ENCODE results near the gene POFUT2.

Gene POFUT2

DNA sequence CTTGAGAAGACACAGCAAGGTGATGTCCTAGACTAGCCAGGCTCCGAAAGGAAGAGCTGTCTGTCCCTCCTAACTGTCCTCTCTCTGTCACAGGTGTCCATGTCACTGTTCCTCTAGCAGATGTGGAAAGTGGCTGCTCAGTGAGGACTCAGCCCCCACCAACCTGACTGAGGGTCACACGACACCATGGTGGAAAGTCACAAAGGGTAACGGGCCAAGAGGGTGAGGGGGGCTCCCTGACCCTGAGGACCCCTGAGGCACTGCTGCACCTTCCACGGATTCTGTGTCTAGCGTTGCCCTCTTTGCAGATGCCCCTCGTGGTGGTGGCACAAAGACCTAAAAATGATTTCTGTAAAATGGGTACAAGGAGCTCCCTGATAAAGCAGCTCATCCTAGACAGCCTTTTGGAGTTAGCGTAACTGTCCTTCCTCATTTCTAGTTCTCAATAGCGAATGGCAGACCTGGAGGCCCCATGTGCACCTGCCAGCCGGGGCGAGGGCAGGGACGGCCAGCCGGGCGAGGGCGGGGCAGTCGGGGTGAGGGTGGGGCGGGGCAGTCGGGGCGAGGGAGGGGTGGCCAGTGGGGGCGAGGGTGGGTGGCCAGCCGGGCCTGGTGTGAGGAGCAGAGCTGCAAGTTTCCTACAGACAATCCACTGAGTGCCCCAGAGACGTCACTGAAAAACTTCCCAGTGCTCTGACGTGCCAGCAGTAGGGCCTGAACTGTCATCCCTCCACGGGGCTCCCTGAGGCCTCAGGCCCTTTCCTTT, 23.4 kb downstream of the POFUT2 start:
- DNase-seq (ENCODE audit: insufficient read length) (no peak), FAIRE-seq (no peak)
- no peak for TF ChIP-seq POLR2AphosphoS5 (IDR thresholded peaks at IDR 0.05; ENCODE audit: low read depth, low read length)
- no peak for TF ChIP-seq TAF1 (IDR thresholded peaks at IDR 0.05; ENCODE audit: borderline replicate concordance, low read depth, low read length)
- TF ChIP-seq POLR2A (IDR thresholded peaks at IDR 0.05; ENCODE audit: low read depth, low read length), result no peak

DNA sequence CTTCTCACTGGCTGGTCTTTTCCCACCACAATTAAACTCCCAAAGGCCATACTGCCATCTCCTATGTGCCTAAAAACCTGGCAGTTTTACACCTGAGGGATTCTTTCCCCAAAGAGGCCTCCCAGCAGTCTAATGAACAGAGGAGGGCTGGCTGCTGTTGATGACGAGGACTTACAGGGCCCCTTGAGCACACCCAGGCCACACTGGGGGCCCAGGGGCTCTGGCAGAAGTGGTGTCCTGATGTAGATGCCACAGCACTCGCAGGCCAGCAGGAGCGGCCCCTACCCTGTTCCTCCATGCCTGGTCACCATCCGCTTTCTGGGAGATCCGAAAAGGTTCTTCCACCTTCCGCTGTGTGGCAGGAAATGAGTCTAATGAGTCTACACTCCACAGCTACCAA, 24.2 kb downstream of the POFUT2 start:
- FAIRE-seq, result no peak
- TF ChIP-seq POLR2AphosphoS5 (IDR thresholded peaks at IDR 0.05; ENCODE audit: low read depth, low read length), result no peak
- TF ChIP-seq POLR2A (IDR thresholded peaks at IDR 0.05; ENCODE audit: low read depth, low read length), result no peak
- DNase-seq (ENCODE audit: insufficient read length), result no peak

- FAIRE-seq (no peak), DNase-seq (ENCODE audit: insufficient read length) (no peak)
- TF ChIP-seq POLR2A (IDR thresholded peaks at IDR 0.05; ENCODE audit: low read depth, low read length) (no peak), TAF1 (IDR thresholded peaks at IDR 0.05; ENCODE audit: borderline replicate concordance, low read depth, low read length) (no peak), POLR2AphosphoS5 (IDR thresholded peaks at IDR 0.05; ENCODE audit: low read depth, low read length) (no peak)
Observed at GRCh38 chr21:45262616-45263015, 25.1 kb downstream of the POFUT2 start.

DNA sequence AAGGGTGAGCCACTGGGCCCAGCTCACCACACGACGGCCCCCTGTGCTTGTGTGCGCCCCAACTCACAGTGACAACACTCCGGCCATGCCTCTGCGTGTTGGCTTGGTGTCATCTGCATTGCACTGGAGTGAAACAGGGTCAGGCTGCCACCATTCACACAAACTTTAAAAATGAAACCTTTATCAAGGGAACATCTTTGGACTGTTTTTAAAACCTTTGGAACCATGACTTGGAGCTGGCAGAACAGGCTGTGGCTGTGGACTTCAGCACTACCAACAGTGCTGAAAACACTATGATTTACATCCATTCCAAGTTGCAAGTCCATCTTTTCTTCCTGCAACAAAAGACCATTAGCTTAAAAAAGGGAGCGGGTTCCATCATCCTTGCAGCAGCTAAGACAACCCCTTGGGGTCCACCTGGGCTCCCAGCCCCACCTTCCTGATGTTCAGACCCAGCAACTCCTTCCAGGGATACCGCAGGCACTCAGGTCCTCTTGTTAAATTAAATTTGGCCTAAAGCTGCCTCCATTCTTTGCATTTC, 25.6 kb downstream of the POFUT2 start:
- TF ChIP-seq TAF1 (IDR thresholded peaks at IDR 0.05; ENCODE audit: borderline replicate concordance, low read depth, low read length), result no peak
- no peak for TF ChIP-seq POLR2AphosphoS5 (IDR thresholded peaks at IDR 0.05; ENCODE audit: low read depth, low read length)
- no peak for TF ChIP-seq POLR2A (IDR thresholded peaks at IDR 0.05; ENCODE audit: low read depth, low read length)
- DNase-seq (ENCODE audit: insufficient read length) (no peak), FAIRE-seq (no peak)

- DNase-seq (ENCODE audit: insufficient read length), result no peak
- TF ChIP-seq POLR2AphosphoS5 (IDR thresholded peaks at IDR 0.05; ENCODE audit: low read depth, low read length) (no peak), TAF1 (IDR thresholded peaks at IDR 0.05; ENCODE audit: borderline replicate concordance, low read depth, low read length) (no peak), POLR2A (IDR thresholded peaks at IDR 0.05; ENCODE audit: low read depth, low read length) (no peak)
- FAIRE-seq, result no peak
Observed at GRCh38 chr21:45261093-45261492, 26.6 kb downstream of the POFUT2 start.

DNA sequence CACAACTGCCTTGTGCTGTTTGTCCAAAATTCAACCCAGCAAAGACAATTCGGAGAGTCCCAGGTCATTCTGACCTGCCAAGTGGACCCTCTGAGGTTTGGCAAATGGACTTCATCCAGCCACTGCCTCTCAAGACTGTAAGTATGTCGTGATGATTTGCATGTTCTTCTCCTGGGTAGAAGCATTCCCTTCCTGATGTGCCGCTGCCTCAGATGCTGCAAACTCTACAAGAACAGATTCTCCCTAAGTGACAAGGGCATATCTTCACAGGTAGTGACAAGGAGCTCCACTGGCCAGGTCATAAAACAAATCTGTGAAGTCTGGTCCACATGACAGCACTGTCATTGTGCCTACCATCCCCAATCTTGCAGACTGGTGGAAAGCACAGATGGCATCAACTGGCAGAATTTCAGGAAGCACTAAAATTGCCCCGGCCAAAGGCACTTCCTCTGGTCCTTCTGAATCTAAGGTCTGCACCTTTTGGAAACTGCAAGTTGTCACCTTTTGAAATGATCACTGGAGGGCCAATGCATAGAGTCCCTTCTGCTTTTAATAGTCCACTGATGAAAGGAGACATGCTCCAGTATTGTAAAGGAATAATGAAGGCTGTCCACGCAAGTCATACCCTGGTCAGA, 27.4 kb downstream of the POFUT2 start:
- DNase-seq (ENCODE audit: insufficient read length) (no peak), FAIRE-seq (no peak)
- TF ChIP-seq TAF1 (IDR thresholded peaks at IDR 0.05; ENCODE audit: borderline replicate concordance, low read depth, low read length), result no peak
- no peak for TF ChIP-seq POLR2A (IDR thresholded peaks at IDR 0.05; ENCODE audit: low read depth, low read length)
- no peak for TF ChIP-seq POLR2AphosphoS5 (IDR thresholded peaks at IDR 0.05; ENCODE audit: low read depth, low read length)

DNA sequence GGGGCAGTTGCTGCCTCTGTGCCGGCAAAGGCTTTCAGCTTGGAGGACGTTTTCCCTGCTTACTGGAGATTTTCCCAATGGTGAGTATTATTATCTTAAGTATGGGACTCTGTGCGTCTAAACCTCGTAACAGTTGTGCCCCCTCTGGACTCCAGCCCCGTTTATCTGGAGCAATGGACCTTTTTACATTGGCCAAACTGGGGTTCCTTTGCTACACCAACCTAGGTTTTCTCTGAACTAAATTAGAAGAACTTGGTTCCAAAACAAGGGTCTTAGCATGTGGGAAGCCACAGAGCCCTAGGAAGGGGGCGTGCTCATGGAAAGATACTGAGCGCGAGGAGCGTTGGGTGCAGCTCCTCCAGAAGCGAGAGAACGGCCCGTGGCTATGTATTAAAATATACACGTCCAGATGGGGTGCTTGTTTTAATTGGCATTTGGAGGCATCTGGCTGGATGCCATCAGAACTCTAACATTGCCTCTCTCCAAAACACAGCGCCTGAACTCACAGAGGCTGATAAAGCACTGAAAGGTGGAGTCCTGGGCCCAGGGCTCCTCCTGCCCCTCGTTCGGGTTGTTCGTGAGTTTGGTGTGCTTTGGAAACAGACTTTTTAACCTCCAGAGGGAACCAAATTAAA, 28.4 kb downstream of the POFUT2 start:
- TF ChIP-seq TAF1 (IDR thresholded peaks at IDR 0.05; ENCODE audit: borderline replicate concordance, low read depth, low read length), result no peak
- TF ChIP-seq POLR2AphosphoS5 (IDR thresholded peaks at IDR 0.05; ENCODE audit: low read depth, low read length), result no peak
- TF ChIP-seq POLR2A (IDR thresholded peaks at IDR 0.05; ENCODE audit: low read depth, low read length), result no peak
- FAIRE-seq, result no peak
- no peak for DNase-seq (ENCODE audit: insufficient read length)

- FAIRE-seq (no peak), DNase-seq (ENCODE audit: insufficient read length) (no peak)
- TF ChIP-seq POLR2AphosphoS5 (IDR thresholded peaks at IDR 0.05; ENCODE audit: low read depth, low read length) (no peak), TAF1 (IDR thresholded peaks at IDR 0.05; ENCODE audit: borderline replicate concordance, low read depth, low read length) (no peak), POLR2A (IDR thresholded peaks at IDR 0.05; ENCODE audit: low read depth, low read length) (no peak)
Observed at GRCh38 chr21:45258466-45258865, 29.2 kb downstream of the POFUT2 start.

- TF ChIP-seq TAF1 (IDR thresholded peaks at IDR 0.05; ENCODE audit: borderline replicate concordance, low read depth, low read length) (no peak), POLR2AphosphoS5 (IDR thresholded peaks at IDR 0.05; ENCODE audit: low read depth, low read length) (no peak), POLR2A (IDR thresholded peaks at IDR 0.05; ENCODE audit: low read depth, low read length) (no peak)
Observed at GRCh38 chr21:45257673-45258341, 29.9 kb downstream of the POFUT2 start.

DNA sequence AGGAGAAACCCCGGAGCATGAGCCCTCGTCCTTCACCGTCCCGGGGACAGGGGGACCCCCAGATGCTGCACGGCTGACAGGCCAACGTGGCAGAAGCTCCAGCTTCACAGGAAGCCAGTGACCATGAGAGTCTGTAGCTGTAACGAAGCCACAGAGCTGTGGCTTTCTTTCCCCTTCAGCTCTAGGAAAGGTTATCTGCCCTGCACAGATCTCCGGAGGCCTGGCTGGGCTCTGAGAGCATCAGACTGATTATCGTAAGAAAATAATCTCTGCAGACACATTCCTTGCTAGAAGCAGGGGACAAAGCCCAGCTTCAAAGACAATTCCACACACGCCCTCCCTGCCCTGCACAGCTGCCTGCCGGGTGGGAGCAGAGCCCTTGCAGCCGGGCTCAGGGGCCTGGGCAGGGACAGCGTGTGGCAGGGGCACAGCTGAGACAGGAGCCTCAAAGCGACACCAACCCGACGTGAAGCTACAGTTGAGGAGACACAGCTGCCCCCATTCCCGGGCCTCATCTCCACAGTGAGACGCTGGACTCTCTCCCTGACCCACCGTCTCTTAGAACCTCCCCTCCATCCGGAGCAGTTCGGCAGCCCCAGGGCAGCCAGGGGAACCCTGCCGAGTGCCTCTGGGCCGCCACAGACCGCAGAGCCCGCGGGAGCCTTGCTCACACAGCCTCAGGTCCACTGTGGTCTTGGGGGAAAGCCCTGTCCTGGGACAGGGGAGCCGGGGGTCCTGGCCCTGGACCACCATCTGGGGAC, 30.6 kb downstream of the POFUT2 start:
- TF ChIP-seq POLR2A (IDR thresholded peaks at IDR 0.05; ENCODE audit: low read depth, low read length) (no peak), TAF1 (IDR thresholded peaks at IDR 0.05; ENCODE audit: borderline replicate concordance, low read depth, low read length) (no peak), POLR2AphosphoS5 (IDR thresholded peaks at IDR 0.05; ENCODE audit: low read depth, low read length) (no peak)
- DNase-seq (ENCODE audit: insufficient read length) (no peak), FAIRE-seq (no peak)

More at GRCh38 chr21:45257673-45258341, 29.9 kb downstream of the POFUT2 start:
- DNase-seq (ENCODE audit: insufficient read length), result no peak
- no peak for FAIRE-seq
